Middle frontal gyrus (tissue), 1 donor: ENCODE results near the gene FXYD1.

Experiments
- DNase-seq: peaks from one replicate; pipeline ENCODE4 v3.0.0-alpha.2; 2015; ENCODE audit warnings: low spot score; ENCODE audit errors: extremely low spot score

The FXYD1 gene

DNA sequence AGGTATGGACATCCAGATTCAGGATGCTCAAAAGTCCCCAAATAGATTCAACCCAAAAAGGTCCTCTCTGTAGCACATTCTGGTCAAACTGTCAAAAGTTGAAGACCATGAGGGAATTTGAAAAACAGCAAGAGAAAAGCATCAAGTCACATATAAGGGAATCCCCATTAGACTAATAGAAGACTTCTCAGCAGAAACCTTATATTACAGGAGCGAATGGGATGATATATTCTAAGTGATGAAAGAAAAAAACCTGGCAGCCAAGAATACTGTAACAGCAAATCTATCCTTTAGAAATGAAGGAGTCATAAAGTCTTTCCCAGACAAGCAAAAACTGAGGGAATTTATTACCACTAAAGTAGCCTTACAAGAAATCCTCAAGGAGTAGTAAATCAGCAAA, 45.6 kb downstream of the FXYD1 start:
- DNase-seq = no peak

DNA sequence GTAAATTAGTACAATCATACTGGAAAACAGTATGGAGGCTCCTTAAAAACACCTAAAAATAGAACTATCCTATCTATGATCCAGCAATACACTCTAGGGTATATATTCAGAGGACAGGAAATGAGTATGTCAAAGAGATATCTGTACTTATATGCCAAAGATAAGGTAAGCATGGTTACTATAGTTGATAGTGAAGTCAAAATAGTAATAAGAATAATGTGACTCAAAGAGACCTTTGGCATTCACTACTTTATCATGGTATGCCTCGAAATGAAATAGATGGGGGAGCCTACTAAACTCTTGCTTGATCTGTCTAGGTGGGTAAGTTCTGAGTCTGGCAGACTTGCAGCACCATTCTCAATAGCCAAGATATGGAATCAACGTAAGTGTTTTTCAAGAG, 46.3 kb downstream of the FXYD1 start:
- no peak for DNase-seq
